GM21390 (cell line): ENCODE measurements around the gene CSRNP3.
"Not testable (repeated sequence)": the region's sequence is repeated elsewhere in the genome, so short reads cannot be mapped to it uniquely, and the experiment has no call there.

Experiments used
- ATAC-seq: cut with Tn5 transposase; IDR thresholded peaks from one replicate; pipeline ENCODE4 v1.9.1; 2021; ENCODE audit not compliant: unreplicated experiment

The CSRNP3 gene

DNA sequence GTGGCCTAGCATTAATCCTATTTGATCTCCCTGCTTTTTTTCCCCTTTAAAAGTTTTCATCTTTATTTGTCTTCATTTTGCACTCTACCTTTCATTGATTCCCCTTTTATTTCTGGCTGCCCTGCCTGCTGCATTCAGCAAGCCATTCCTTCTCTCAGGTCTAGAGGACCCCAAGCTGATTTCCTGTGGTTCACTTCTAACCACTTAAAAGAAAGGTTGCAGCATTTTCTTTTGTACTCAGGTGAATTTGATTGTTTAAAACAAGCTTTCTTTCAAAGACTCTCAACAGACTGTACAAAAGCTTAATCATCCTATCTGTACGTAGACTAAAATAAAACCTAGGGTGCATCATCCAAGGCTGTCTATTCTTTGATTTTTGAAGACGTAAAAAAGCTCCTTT lies 160.3 kb downstream of the CSRNP3 start:
- no peak for ATAC-seq

DNA sequence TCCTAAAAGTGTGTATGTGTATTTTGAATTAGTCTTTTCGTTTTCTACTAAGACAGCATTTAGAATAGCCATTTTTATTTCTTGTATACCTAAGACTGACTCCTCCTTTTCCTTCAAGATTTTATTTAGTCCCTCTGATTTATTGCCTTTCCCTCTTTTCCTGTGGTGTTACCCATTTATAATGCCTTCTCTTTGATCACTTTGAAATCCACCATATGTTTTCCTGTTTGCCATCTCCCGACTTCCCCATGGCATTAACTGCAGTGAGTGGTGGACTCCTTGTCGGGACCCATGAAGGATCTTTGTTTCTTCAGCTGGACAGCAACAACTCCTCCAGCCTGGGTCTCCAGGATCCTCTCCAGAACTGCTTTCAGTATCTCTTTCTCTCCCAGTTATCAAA lies 160.7 kb downstream of the CSRNP3 start:
- ATAC-seq, result no peak

DNA sequence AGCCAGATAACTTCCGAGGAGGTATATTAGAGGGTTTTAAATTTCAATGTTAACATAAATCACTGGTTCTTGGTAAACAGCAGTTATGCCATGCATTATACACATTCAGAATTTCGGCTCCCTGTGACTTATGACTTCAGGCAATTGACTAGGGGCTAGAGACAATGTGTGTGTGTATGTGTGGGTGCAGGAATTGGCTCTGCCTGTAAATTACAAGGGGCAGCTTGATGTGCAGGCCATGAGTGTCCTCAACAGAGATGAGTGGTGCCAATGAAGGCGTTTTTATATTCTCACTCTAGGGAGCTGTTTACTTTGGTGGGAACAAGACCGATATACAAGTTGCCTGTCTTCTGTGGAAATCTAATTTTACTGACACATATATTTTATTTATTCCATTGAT lies 161.6 kb downstream of the CSRNP3 start:
- ATAC-seq, result no peak

DNA sequence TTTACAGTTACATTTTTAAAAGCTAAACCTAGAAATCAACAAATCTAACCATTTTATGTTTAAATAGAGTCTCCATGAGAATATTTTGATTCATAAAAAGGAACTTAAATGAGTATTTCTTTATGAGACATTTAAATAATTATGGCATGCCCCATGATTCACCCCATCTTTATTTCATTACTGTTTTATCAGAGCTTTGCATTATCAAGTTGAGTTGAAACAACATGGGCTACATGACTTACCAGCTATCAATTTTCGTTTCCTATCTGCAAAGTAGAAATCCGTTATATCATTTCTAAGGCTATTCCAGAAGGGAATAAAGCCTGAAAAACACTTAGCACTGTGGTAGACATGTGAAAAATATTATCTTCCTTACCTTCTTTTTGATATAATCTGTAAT lies 163.1 kb downstream of the CSRNP3 start:
- no peak for ATAC-seq

DNA sequence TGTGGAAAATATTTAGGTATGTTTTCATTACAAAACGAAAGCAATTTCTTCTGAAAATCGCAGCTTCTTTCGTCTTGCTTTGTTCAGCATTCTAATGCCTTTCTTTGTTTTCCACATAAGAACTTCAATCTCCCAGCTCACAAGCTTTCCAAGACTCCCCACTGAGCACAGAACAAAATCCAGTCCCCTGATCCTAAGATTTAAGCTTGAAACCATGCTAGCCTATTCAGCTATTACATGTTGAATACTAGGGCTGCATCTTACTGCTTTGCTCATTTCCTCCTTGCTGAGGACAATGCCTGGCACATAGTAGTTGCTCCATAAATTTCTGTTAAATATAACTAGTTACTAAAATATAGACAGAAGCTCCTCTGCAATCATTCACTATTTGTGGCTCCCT lies 163.9 kb downstream of the CSRNP3 start:
- no peak for ATAC-seq

DNA sequence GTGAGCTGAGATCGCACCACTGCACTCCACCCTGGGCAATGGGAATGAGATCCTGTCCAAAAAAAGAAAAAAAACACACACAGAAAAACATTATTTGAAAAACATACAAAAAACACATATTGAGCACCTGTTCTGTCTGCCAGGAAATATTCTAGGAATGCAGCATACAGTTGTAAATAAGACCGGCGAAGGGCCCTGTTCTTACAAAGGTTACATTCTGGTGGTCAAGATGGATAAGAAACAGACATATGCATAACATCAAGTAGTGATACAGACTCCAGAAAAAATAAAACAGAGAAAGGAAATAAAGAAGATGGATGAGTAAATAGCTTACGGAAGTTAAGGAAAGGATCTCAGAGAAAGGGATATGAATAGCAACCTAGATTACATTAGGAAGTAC lies 164.8 kb downstream of the CSRNP3 start:
- no peak for ATAC-seq

DNA sequence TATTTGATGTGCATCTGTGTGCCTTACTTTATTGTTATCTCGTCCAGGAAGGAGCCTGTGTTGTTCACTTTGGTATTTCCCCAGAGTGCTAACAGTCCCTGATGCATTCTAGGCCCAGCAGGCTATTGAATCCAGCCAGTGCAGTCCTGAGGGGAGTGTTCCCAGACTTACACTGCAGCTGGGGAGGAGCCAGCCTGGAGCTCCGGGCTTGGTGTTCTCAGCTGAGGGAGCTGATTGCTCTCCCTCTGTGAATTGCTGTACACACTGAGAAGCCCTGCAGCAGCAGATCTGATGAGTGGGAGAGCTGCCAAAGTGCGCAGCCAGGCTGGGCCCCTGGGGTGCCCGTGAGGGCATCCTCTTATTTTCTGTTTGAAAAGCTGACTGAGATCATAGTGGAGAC lies 165.4 kb downstream of the CSRNP3 start:
- ATAC-seq, result no peak

DNA sequence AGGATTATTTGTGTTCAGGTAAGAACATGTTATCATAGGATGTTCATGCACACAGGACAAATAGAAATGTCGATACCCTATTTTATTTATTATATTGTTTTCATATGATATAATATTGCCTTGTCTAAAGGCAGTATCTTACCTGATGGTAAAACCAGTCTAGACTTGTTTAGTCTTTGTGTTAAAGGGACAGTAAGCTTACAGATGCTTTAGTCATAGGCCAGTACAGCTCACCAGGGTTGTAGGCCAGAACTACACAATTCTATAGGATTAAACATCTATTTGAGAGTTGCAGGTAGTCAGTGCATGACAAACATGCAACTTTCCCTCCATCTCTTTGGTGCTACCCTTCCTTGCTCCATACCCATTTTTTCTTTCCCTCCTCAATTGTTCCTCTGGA lies 166.0 kb downstream of the CSRNP3 start:
- ATAC-seq, result no peak

DNA sequence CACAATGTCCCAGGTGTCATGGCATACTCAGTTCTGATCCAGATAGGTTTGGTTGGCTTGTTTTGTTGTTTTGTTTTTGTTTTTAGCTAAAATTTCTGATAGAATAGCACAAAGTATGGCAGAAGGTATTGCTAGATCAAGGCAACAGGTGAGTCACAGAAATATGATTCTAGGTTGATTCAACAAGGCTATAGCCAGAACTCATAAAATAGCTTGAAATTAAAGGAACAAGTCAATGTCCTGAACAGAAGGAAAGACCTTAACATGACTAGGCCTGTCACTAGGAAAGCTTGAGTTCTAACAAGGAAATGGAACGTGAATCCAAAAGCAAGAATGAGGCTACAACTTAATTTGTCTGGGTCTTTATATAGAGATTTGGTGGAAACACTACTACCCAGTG lies 167.5 kb downstream of the CSRNP3 start:
- no peak for ATAC-seq

DNA sequence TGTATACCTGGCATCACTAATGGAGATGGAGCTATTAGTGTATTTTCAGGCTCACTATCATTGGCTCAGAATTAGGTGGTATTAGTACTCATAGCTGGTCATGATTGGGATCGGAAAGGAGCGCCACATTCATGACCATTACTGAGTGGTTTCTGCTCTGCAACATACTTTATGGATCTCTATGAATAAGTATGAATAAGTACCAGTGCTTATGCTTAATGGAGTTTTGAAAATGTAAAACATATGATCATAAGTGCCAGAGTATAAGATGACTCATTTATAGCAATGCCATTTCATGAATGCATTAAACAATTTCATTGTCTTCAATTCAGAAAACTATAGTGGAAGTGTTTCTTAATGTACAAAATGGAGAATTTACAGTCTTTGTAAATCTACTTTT lies 167.9 kb downstream of the CSRNP3 start:
- ATAC-seq, result no peak

DNA sequence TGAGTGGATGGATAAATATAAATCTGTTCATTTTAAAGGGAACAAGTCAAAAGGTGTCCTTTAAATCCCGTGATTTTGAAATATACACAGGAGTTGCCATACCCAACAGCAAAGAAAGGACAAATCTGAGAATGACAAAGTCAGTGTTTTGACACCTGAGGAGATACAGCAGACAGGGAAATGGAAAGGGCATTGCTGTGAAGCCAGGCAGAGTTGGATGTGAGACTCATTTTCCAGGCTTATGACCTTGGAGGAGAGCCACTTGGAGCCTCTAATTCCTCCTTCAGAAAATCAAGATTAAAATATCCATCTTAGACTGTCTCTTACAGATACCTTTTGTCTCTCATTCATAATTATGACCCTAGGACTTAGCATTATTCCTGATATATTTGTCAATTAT lies 170.0 kb downstream of the CSRNP3 start:
- ATAC-seq, result no peak

DNA sequence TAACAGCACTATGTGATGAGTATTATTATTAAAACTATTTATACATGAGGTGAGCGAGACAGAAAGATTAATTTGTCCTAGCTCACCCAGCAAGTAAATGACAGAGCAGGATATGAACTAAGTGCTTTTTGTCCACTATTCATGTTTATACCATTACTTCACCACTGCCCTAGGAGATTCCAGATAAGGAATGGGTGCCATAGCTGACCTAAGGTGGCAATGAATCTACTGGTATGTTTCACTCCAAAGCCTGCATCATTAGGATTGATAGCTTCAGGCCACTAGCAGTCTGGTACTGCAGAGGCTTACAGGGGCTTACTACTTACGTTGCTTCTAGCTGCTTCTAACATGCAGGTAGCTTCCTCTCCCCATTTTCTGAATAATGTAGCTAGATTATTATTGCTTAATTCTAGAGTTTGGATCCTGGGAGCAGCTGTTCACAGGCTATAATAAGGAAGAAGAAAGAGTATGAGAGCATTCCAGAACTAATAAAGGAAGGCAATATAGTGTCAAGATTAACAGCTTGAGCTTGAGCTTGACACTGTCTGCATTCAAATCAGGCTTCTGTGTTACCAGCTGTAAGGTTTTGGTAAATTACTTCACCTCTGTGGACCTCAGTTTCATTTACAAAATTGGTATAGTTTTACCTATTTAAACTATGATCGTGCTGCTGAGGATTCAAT lies 170.9 kb downstream of the CSRNP3 start:
- no peak for ATAC-seq

DNA sequence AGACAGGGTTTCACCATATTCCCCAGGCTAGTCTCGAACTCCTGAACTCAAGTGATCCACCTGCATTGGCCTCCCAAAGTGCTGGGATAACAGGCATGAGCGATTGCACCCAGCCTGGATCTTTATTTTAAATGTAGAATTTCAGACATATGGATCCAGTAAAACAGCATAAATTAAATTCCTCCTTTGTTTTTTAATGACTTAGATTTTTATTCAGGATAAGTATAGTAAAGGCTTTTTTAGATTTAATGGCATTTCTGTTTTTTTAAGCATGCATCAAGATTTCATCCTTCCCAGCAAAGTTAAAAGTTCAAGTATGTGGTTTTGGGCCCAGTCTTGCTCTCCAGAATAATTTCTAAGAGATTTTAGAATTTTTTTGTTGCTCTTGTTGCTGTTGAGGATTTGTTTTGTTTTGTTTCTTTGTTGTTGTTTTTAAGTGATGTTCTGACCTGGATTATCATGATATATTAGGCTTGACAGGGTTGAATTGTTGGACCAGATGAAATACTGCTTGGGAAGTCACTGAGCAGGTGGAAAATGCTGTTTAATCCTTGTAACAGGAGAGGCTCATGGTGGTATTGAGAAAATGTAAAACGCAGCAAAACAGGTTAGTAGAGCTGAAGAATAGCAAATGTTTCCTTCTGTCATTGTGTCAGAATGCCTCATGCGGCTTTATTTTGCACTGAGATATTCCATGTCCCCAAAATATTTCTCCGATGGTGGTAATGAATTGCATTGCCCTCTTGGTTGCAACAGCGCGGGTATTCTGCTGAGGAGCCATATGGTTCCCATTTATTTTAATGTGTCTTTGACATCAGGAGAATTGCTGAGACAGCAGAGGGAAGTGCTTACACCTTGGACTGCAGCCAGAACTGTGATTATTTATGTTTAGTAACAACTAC lies 176.7 kb downstream of the CSRNP3 start:
- no peak for ATAC-seq

DNA sequence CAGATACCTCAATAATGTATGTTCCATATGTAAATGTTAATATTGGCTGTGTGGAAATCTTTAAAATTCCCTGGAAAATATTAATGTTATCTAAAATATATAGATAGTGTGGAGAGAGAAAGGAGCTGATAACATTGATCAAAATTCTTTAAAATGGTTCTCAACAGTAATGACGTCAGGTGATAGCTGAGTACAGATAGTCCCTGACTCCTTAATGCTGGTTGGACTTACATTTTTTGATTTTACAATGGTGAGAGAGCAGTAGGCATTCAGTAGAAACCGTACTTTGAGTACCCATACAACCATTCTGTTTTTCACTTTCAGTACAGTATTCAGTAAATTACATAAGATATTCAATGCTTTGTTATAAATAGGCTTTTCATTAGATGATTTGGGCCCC lies 177.9 kb downstream of the CSRNP3 start:
- ATAC-seq, result no peak

DNA sequence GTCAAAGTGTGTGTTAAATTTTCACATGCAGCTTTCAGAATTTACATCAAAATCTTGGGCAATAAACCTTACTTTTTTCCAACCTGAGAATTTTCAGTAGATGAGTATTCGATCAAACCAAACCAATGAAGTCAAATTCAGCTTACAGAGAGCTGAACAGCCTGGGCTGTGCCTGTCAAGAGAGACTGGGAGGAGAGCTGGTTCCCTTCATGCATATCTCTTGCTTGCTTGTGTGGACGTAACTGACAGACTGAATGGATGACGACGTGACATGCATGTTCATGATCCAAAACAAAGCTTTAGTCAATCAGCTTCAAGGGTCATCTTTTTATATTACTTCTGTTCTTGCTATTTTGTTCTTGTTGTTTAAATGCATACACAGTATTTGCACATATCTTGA lies 179.3 kb downstream of the CSRNP3 start:
- no peak for ATAC-seq

DNA sequence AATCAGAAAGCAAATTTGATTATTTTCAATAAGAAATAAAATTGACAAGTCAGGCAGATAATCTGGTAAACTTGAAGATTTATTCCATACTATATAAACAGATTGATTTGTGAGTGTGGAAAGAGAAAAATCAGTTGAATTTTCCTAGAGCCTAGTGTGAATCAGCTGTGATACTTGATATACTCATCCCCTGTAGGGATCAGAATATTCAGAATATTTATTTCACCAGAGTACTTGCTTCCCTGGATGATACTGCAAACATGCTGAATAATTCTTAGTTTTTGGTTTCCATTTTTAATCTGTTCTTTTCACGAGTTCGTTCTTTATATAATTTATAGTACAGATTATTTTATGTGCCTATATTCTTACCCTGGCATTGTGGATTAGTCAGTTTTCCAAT lies 181.7 kb downstream of the CSRNP3 start:
- no peak for ATAC-seq

DNA sequence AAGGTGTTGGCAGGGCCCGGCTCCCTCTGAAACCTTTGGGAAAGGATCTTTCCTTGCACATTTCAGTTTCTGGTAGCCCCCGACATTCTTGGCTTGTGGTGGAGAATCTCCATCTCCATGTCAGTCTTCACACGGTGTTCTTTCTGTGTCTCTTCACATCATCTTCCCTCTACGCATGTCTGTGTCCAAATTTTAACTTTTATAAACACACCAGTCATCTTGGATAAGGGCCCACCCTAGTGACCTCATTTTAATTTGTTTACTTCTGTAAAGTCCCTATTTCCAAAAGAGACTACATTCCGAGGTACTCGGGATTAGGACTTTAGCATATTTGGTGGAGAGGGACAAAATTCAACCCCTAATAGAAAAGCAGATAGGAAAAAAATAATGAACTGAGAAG lies 186.2 kb downstream of the CSRNP3 start:
- ATAC-seq, result no peak

DNA sequence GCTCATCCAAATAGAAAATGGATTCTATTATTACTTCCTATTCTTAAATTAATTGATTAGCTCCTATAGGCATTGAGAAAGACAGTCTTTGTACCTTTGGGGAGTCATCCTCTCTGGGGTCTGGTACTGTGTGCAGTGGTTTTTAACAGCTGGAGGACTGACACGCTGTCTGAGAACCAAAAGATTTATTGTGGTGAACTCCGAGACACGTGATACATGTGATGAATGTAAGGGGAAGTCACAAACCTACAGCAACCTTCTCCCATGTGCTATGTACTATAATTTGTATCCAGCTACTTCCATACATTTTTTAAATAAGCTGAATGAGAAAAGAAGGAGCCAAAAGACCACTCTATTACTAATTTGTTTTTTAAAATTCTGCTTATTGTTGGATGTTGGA lies 190.9 kb downstream of the CSRNP3 start:
- no peak for ATAC-seq

DNA sequence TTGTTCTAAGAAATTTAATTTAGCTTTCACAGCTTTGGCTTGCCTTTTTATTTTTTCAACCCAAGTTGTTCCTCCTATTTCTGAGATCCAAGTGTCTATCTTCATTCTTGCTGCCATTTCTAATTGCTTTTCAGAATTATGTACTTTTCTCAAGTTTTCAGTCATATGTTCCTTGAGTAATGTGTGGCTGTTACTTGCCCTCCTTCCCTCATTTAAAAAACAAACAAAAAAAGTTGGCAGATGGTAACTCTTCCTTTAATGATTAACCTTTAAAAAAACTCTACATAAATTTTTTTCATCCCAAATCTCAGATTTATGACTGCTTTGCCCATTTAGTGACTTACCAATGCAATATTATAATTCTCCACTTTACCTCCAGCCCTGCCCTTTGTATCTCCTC lies 193.2 kb downstream of the CSRNP3 start:
- no peak for ATAC-seq

DNA sequence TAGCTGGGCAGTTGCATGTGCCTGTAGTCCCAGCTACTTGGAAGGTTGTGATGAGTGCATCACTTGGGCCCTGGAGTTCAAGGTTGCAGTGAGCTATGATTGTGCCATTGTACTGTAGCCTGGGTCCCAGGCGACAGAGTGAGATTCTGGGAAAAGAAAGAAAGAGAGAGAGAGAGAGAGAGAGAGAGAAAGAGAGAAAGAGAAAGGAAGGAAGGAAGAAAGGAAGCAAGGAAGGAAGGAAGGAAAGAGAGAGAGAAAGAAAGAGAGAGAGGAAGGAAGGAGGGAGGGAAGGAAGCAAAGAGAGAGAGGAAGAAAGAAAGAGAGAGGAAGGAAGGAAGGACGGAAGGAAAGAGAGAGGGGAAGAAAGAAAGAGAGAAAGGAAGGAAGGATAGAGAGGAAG lies 196.1 kb downstream of the CSRNP3 start:
- no peak for ATAC-seq

DNA sequence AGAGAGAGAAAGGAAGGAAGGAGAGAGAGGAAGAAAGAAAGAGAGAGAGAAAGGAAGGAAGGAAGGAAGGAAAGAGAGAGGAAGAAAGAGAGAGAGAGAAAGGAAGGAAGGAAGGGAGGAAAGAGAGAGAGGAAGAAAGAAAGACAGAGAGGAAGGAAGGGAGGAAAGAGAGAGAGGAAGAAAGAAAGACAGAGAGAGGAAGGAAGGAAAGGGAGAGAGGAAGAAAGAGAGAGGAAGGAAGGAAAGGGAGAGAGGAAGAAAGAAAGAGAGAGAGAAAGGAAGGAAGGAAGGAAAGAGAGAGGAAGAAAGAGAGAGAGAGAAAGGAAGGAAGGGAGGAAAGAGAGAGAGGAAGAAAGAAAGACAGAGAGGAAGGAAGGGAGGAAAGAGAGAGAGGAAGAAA lies 196.6 kb downstream of the CSRNP3 start:
- ATAC-seq, result not testable (repeated sequence)

DNA sequence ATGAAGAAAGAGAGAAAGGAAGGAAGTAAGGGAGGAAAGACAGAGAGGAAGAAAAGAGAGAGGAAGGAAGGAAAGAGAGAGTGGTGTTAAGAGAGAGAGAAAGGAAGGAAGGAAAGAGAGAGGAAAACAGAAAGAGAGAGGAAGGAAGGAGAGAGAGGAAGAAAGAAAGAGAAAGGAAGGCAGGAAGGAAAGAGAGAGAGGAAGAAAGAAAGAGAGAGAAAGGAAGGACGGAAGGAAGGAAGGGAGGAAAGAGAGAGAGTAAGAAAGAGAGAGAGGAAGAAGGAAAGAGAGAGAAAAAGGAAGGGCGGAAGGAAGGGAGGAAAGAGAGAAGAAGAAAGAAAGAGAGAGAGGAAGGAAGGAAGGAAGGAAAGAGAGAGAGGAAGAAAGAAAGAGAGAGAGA lies 197.1 kb downstream of the CSRNP3 start:
- ATAC-seq, result no peak

DNA sequence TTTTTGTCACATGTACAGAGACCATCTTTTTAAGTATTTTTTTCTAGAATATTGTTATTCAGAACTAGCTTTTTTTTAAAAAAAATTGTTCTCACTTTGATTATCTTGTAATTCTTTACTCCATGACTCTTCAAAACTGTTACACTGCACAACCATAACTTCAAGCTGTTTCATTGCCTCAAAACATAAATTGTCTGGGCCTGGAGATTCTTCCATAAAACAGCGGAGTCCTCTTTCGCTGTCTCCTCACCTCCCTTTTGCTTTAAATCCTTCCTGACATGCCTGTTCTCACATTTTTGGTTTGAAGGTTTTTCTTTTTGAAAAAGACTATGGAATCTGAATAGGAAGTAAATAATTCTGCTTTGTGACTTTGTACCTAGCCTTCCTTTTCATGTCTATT lies 197.9 kb downstream of the CSRNP3 start:
- ATAC-seq, result no peak
